ENCODE results near the gene PPP1R12B.
"Not testable (repeated sequence)": the region's sequence is repeated elsewhere in the genome, so short reads cannot be mapped to it uniquely, and the experiment has no call there.

GRCh38 chr1:202638701-202639305 is 290.3 kb downstream of the PPP1R12B start:
- TF ChIP-seq EZH2 (IDR thresholded peaks at IDR 0.05; ENCODE audit: low read depth); CTCF (conservative IDR thresholded peaks at IDR 0.05): not testable (repeated sequence)
